ENCODE measurements around the gene DACH1.

DACH1 gene

DNA sequence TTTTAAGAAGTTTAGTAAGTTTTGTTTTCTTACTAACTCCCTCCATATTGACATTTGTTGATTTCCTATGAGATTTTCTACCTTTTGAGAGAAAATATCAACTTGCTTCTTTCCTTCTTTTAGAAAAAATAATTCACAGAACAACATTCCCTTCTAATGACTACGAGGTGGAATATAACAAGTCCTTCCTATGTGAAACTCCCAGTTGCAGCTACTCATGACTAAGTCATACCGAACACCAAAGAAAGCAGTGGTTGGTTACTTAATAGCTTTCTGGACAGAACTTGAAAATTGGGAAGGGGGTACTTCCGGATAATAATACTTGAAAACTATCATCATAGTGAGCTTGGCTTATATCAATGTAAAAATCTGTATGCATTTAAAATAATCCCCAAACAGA is 144.8 kb downstream of the DACH1 start:
- no peak overlapping the region for H3K4me3 ChIP-seq (ENCODE audit: low read depth, low read length)
- TF ChIP-seq CTCF (IDR thresholded peaks at IDR 0.05; ENCODE audit: control insufficient read depth, extremely low read depth, insufficient read depth): no peak
- DNase-seq (ENCODE audit: low read depth): no peak

- H3K4me3 ChIP-seq (ENCODE audit: low read depth, low read length): no peak overlapping the region
- DNase-seq (ENCODE audit: low read depth): no peak
- TF ChIP-seq CTCF (IDR thresholded peaks at IDR 0.05; ENCODE audit: control insufficient read depth, extremely low read depth, insufficient read depth): no peak
These were observed 145.9 kb downstream of the DACH1 start for GRCh38 chr13:71721104-71721503.

DNA sequence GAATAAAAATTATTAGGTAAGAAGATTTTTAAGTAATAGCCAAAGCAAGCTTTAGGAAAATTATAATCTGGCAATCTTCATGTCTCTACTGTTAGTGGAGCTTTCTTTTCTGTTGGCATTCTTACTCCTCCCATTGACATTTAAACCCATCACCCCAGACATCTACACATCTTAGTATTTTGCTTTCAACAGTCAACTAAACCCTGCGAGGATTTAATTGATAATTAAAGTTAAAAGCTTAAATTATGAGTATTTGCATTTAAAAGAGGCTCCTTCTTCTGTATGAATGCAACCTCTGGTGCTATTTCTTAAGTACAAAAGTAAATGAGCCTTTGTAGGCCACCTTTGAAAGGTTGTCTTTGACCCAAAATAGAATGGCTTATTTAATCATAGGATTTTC is 148.1 kb downstream of the DACH1 start:
- DNase-seq (ENCODE audit: low read depth): no peak
- no peak overlapping the region for H3K4me3 ChIP-seq (ENCODE audit: low read depth, low read length)

GRCh38 chr13:71714802-71715375 is 152.1 kb downstream of the DACH1 start:
- no peak for TF ChIP-seq CTCF (IDR thresholded peaks at IDR 0.05; ENCODE audit: control insufficient read depth, extremely low read depth, insufficient read depth)
- H3K4me3 ChIP-seq (ENCODE audit: low read depth, low read length): no peak overlapping the region
- DNase-seq (ENCODE audit: low read depth): no peak

More for the DNA sequence above, 148.1 kb downstream of the DACH1 start:
- no peak for TF ChIP-seq CTCF (IDR thresholded peaks at IDR 0.05; ENCODE audit: control insufficient read depth, extremely low read depth, insufficient read depth)

DNA sequence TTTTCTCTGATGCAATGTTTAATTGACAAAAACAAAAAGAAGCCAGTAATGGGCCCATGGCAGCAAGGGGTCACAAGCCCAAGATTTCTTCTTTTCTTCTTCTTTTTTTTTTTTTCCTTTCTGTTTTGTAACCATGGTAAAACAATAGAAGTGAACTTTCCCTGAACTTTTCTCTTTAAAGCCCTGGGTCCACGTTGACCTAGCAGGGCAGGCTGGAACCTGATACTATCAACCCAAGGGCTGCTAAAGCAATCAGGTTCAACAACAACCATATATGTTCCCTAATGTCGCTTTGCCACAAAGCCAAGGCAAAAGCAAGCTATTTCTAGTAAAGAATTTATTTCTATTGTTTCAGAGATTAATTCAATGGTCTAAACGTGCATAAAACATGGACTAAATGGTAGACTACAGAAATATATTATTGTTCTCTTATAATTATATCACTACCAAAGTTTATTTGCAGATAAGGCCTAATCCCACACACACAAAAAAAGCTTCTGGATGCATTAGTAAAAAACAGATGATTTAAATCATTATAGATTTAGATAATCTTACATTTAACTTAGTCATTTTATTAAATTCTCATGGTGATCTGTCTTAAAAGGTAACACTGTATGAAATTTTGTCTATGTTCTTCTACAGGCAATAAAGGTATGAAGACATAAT is 153.9 kb downstream of the DACH1 start:
- no peak for TF ChIP-seq CTCF (IDR thresholded peaks at IDR 0.05; ENCODE audit: control insufficient read depth, extremely low read depth, insufficient read depth)
- H3K4me3 ChIP-seq (ENCODE audit: low read depth, low read length): no peak overlapping the region
- DNase-seq (ENCODE audit: low read depth): no peak

DNA sequence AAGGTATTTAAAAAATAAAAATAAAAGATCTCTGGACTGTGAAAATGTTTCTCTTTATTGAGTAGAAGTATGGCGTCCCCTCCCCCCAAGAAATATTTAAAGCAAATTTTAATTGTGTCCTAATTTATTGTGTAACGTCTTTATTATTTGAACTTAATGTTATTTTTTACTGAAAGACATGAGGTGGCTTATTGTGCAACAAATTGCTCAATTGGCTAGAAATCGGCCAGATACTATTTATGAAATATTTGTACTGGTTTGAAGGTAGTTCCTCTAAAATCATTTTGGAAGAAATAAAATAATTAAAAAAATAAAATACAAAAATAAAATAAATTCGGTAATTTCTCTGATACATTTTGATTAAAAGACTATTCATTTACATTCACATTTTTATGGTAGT is 162.3 kb downstream of the DACH1 start:
- no peak for DNase-seq (ENCODE audit: low read depth)
- TF ChIP-seq CTCF (IDR thresholded peaks at IDR 0.05; ENCODE audit: control insufficient read depth, extremely low read depth, insufficient read depth): no peak

GRCh38 chr13:71703138-71703537 is 163.9 kb downstream of the DACH1 start:
- H3K4me3 ChIP-seq (ENCODE audit: low read depth, low read length): no peak overlapping the region
- no peak for TF ChIP-seq CTCF (IDR thresholded peaks at IDR 0.05; ENCODE audit: control insufficient read depth, extremely low read depth, insufficient read depth)
- no peak for DNase-seq (ENCODE audit: low read depth)

More for the DNA sequence above, 162.3 kb downstream of the DACH1 start:
- no peak overlapping the region for H3K4me3 ChIP-seq (ENCODE audit: low read depth, low read length)
